ENCODE data around the gene PRKCE.

PRKCE gene

GRCh38 chr2:45909677-45910191, 258.3 kb downstream of the PRKCE start:
- TF ChIP-seq CTCF (IDR thresholded peaks at IDR 0.05) = no peak

GRCh38 chr2:45910473-45911060, 259.1 kb downstream of the PRKCE start:
- no peak for TF ChIP-seq CTCF (IDR thresholded peaks at IDR 0.05)

- no peak for TF ChIP-seq CTCF (IDR thresholded peaks at IDR 0.05)
These were observed 260.1 kb downstream of the PRKCE start for GRCh38 chr2:45911538-45911937.

GRCh38 chr2:45912109-45912508, 260.6 kb downstream of the PRKCE start:
- TF ChIP-seq CTCF (IDR thresholded peaks at IDR 0.05) = no peak

GRCh38 chr2:45913539-45913938, 262.1 kb downstream of the PRKCE start:
- no peak for TF ChIP-seq CTCF (IDR thresholded peaks at IDR 0.05)

GRCh38 chr2:45915523-45915922, 264.0 kb downstream of the PRKCE start:
- no peak for TF ChIP-seq CTCF (IDR thresholded peaks at IDR 0.05)

- no peak for TF ChIP-seq CTCF (IDR thresholded peaks at IDR 0.05)
These were observed 267.1 kb downstream of the PRKCE start for GRCh38 chr2:45918463-45919159.

Measured in LNCAP (cell line).